Activated effector memory CD4-positive, alpha-beta T cell treated with Interleukin-2 at 50 U/mL for 16 hours (primary cell): ENCODE data around the gene AP3S2.
"Not testable (repeated sequence)": the region's sequence is repeated elsewhere in the genome, so short reads cannot be mapped to it uniquely, and the experiment has no call there.

Source experiments
- DNase-seq: peaks from one replicate; pipeline ENCODE4 v3.0.0-alpha.2; 2020

The AP3S2 gene

GRCh38 chr15:89893696-89894447 lies at the start of gene AP3S2:
AP3S2 (minus strand) TSS chr15:89893994; CDS start chr15:89893949, 45 bp downstream.
- DNase-seq, result peak; percentile 84

- DNase-seq, result no peak
Measured at GRCh38 chr15:89939910-89940309, 46.1 kb upstream of the AP3S2 start.

- not testable (repeated sequence) for DNase-seq
Measured at GRCh38 chr15:89939377-89939776, 45.6 kb upstream of the AP3S2 start.

GRCh38 chr15:89937365-89938350 lies 43.9 kb upstream of the AP3S2 start:
- no peak for DNase-seq

- DNase-seq, result no peak
Measured at GRCh38 chr15:89936786-89937265, 43.0 kb upstream of the AP3S2 start.

- DNase-seq, result no peak
Measured at GRCh38 chr15:89936051-89936785, 42.4 kb upstream of the AP3S2 start.

GRCh38 chr15:89932880-89933279 lies 39.1 kb upstream of the AP3S2 start:
- DNase-seq, result no peak

GRCh38 chr15:89928421-89928820 lies 34.6 kb upstream of the AP3S2 start:
- DNase-seq, result no peak

GRCh38 chr15:89926158-89926557 lies 32.4 kb upstream of the AP3S2 start:
- DNase-seq, result no peak

GRCh38 chr15:89917442-89918101 lies 23.8 kb upstream of the AP3S2 start:
- no peak for DNase-seq

GRCh38 chr15:89916660-89917059 lies 22.9 kb upstream of the AP3S2 start:
- no peak for DNase-seq

GRCh38 chr15:89912674-89913396 lies 19.0 kb upstream of the AP3S2 start, which contains the start of gene ARPIN:
ARPIN (minus strand) TSS chr15:89912952; CDS start chr15:89912835, 117 bp downstream.
- no peak for DNase-seq

GRCh38 chr15:89912145-89912673 lies 18.4 kb upstream of the AP3S2 start:
- no peak for DNase-seq

GRCh38 chr15:89910891-89911626 lies 17.3 kb upstream of the AP3S2 start:
- no peak for DNase-seq

GRCh38 chr15:89909611-89910010 lies 15.8 kb upstream of the AP3S2 start:
- no peak for DNase-seq

GRCh38 chr15:89908226-89908625 lies 14.4 kb upstream of the AP3S2 start:
- DNase-seq, result no peak

GRCh38 chr15:89907289-89907688 lies 13.5 kb upstream of the AP3S2 start:
- no peak for DNase-seq

- DNase-seq, result no peak
Measured at GRCh38 chr15:89905846-89906378, 12.1 kb upstream of the AP3S2 start.

- no peak for DNase-seq
Measured at GRCh38 chr15:89904519-89904918, 10.7 kb upstream of the AP3S2 start.

GRCh38 chr15:89903858-89904130 lies 10.0 kb upstream of the AP3S2 start:
- DNase-seq, result no peak
